ENCODE data around the gene PCMTD2. TPM values are rescaled to one million over a fixed set of nuclear protein-coding genes. Genes with fewer than 3 reads are reported as not detected.
"Not testable (repeated sequence)": the region's sequence is repeated elsewhere in the genome, so short reads cannot be mapped to it uniquely, and the experiment has no call there.

Gene PCMTD2
- total RNA-seq, 1 donor from 2014 or later = 46.9 TPM

- intact Hi-C loops (cut with DNase I) = no loop called here
- no peak for DNase-seq (ENCODE audit: low spot score)
Observed at GRCh38 chr20:64222851-64223525, 32.6 kb upstream of the PCMTD2 start.

- intact Hi-C loops (cut with DNase I) = no loop called here
Observed at GRCh38 chr20:64223526-64224067, 32.0 kb upstream of the PCMTD2 start.

DNA sequence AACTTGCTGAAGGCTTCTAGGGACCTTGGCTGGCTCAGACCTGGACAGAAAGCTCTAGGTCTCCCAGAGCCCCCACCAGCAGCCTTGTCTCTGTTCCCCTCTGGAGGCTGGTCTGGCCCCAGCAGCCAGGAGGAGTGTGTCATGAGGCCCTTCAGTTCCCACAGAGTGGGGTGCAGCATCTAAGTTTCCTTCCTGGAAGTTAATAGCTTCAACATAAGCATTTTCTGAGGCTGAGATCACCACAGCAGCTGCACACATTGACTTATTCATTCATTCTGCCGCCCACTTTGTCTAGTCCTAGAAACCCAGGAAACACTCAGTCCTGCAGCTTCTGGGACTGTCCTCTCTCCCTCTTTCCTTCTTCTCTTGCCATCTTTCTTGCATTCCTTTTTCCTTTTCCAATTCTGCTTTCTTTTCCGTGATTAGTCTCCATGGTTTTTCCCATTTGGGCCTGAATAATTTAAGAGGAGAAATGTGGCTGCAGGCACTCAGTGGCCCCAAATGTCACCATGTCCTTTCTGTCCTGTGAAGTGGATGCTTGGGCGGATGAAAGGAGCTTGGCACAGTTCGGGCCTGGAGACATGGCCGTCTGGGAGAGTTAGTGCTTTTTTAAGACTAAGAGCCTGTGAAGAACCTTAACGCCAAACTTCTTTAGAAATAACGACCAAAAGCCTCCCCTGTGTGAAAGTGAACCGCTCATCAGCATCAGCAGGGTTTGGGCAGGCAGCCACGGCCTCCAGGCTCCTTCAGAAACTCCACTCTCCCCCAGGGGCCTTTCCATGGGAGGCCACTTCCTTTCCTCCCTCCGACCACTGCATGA, 31.0 kb upstream of the PCMTD2 start:
- intact Hi-C loops (cut with DNase I) = no loop called here
- DNase-seq (ENCODE audit: low spot score) = no peak

More at GRCh38 chr20:64223526-64224067, 32.0 kb upstream of the PCMTD2 start:
- DNase-seq (ENCODE audit: low spot score) = no peak

DNA sequence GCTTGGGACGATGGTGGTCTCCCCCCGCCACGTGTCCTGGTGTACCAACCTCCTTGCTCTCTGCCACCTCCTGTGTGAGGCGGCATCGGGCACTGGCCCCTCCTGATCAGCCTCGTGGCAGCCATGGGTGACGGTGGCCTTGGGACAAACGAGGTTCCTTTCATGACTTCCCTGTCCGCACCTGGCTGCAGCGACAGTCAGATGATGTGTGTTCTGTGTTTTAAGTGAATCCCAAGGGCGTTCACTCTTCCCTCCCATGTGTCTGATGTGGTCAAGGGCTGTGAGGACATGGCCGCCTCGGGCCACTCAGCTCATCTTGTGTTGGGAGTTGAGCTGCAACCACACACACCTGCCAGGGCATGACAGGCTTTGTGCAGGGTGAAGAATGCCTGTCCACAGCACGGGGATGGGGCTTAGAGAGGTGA, 30.4 kb upstream of the PCMTD2 start:
- no peak for DNase-seq (ENCODE audit: low spot score)
- intact Hi-C loops (cut with DNase I) = no loop called here

DNA sequence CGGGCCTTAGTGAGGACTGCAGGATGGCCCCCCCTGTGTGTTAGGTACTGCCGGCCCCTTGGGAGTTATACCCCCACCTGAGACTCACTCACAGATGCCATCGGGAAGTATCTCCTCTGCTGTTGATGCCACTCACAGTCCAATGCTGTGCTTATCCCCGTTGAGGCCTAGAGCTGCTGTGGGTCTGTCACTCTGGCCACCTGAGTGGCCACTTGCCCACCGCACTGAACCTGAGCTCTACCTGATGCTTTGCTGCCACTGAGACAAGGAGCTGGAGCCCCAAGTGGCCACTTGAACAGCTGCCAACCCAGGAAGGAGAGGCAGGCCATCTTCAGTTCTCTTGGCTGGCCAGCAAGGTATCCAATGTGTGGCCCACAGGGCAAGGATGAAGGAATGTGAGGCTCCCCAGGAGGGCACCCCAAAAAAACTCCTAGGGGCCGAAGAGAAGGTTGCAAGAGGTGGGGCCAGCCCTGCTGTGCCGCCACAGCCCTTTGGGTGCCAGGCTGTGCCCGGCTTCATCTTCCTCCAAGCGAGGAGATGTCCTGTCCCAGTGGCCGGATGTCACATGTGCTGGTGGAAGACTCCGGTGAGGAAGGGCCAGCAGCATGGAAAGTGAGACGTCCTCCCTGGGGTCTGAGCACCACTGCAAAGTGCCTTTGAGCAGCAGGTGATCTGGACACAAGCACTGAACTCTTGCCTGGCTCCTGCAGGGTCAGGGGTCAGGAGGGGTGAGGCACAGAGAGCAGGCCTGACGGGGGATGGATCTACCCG, 29.5 kb upstream of the PCMTD2 start:
- intact Hi-C loops (cut with DNase I) = no loop called here
- no peak for DNase-seq (ENCODE audit: low spot score)

DNA sequence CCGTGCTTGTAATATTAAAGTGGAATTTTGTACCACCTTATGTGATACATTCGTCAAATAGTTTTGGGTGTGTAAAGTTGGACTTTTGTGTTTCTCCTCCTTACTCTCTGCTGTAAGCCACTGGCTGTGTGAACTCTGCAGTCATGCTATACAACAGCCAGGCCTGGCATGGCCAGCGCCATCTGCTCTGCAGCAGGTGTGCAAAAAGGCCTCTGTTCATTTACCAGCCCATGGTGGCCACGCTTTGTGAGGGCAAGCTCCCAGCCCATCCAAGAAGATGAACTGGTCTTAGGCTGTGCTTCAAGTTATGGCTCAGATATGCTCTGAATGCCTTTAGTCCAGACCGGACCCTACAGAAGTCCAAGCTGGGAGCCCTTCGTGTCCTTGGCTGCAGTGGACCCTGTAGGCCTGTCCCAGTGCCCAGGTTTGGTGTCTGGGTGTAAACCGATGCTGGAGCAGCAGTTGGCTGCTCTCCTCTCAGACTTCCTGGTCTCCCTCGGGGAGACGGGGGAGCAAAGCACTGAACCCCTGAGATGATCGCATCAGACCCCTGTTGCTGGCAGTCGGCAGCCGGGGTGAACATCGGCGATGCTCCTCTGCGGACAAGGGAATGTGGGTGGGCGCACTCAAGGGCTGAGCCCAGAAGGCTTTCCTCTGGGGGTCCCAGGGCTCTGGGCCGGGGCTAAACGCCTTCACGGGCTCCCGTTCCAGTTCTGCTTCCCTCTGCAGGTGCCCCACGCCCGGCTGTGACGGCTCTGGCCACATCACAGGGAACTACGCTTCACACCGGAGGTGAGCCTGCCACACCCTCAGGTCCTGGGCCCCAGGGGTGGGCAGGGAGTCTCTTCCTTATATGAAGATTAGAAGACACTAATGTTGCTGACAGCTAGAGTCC, 28.6 kb upstream of the PCMTD2 start:
- DNase-seq (ENCODE audit: low spot score) = no peak
- intact Hi-C loops (cut with DNase I) = no loop called here

- DNase-seq (ENCODE audit: low spot score) = no peak
- intact Hi-C loops (cut with DNase I) = no loop called here
Observed at GRCh38 chr20:64228086-64228653, 27.4 kb upstream of the PCMTD2 start.

DNA sequence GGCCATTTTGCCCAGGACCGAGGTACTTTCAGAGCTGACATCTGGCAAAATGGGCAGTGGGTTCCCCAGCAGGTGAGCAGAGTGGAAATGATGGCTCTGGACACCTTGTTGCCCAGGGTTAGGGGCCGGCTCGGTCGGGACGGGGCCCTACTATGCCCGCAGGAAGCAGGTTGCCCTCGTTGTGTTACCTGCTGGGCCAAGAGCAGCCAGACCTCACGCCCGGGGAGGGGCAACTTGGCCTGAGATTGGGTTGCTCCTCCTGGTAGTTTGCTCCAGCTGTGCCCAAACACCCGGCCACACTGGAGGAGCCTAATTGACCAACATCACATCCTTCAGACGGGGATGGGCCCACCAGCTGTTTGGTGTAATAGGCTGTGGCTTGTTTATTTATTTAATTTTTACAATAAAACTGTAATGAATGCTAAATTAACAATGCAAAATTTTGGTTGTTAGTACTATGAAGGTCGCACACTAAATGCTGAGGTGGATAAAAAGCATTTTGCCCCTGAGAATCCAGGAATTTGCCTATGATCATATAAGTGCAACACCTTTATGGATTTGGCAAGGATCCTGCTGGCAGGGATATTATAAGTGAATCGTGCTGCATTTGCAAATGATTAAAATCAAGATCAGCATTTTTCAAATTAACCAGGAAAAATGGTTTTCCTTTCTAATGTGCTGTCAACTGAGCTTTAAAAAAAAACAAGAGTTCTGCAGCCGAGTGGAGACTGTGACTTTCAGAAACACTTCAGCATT, 26.6 kb upstream of the PCMTD2 start:
- no peak for DNase-seq (ENCODE audit: low spot score)
- intact Hi-C loops (cut with DNase I) = no loop called here

DNA sequence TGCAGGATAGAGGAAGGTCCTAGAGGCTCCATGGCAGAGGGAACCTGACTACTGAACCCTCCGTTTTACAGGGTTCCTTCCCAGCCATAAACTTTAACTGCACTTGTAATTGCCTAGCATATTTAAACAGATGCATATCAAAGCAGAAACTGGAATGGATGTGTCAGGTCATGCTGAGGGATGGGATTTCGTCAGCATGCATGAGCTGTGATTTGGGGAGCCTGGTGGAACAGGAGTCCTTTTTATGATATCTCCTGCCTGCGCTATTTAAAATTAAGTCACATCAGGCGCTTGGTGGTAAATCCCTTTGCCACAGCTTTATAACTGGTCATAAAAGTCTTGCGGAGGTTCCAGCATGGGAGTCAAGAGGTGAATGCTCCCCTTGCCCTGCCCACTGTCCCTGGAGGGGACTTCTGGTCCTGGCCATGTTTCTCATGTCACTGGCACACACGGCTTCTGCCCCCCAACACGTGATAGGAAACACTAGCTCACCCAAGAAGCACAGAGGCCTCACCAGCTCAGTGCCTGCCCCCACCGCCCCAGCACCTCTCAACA, 26.0 kb upstream of the PCMTD2 start:
- DNase-seq (ENCODE audit: low spot score) = no peak
- intact Hi-C loops (cut with DNase I) = no loop called here

GRCh38 chr20:64230461-64231145, 24.9 kb upstream of the PCMTD2 start:
- DNase-seq (ENCODE audit: low spot score) = no peak
- intact Hi-C loops (cut with DNase I) = no loop called here

- no peak for DNase-seq (ENCODE audit: low spot score)
- intact Hi-C loops (cut with DNase I) = no loop called here
Observed at GRCh38 chr20:64231621-64232550, 23.7 kb upstream of the PCMTD2 start.

- DNase-seq (ENCODE audit: low spot score) = no peak
- intact Hi-C loops (cut with DNase I) = no loop called here
Observed at GRCh38 chr20:64232794-64233193, 22.8 kb upstream of the PCMTD2 start.

DNA sequence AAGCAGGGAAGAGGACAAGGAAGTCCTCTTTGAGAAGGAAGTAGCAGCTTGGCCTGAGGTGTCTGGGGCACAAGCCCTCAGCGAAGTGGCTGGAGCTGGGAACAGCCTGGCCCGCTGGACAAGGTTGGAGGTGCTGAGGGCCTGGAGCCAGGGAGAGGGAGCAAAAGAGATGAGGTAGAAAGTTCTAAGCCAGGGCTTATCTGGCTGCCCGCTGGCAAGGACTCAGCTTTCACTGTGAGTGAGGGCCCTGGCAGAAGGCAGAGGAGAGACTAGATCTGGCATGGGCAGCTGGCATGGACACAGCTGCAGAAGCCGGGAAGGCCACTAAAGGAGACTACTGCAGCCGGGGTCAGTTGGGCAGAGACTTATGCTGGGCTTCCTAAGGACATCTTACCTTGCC, 21.8 kb upstream of the PCMTD2 start:
- intact Hi-C loops (cut with DNase I) = no loop called here
- DNase-seq (ENCODE audit: low spot score) = peak; percentile 87

DNA sequence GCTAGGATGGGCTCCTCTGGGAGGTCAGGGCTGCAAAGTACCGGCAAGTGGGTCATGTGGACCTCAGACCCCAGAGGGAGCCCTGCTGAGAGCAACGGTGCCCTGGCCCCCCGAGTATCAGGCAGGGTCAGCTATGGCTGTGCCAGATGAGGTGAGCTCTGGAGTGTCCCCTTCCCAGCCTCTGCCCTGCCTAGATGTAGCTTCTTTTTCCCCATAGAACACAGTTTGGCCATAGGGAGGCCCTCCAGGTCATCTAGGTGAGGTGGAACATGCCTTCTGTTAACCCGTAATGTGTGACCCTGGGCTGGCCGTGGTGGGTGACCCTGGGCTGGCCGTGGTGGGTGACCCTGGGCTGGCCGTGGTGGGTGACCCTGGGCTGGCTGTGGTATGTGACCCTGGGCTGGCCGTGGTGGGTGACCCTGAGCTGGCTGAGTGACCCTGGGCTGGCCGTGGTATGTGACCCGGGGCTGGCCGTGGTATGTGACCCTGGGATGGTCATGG, 21.2 kb upstream of the PCMTD2 start:
- intact Hi-C loops (cut with DNase I) = no loop called here
- no peak for DNase-seq (ENCODE audit: low spot score)

DNA sequence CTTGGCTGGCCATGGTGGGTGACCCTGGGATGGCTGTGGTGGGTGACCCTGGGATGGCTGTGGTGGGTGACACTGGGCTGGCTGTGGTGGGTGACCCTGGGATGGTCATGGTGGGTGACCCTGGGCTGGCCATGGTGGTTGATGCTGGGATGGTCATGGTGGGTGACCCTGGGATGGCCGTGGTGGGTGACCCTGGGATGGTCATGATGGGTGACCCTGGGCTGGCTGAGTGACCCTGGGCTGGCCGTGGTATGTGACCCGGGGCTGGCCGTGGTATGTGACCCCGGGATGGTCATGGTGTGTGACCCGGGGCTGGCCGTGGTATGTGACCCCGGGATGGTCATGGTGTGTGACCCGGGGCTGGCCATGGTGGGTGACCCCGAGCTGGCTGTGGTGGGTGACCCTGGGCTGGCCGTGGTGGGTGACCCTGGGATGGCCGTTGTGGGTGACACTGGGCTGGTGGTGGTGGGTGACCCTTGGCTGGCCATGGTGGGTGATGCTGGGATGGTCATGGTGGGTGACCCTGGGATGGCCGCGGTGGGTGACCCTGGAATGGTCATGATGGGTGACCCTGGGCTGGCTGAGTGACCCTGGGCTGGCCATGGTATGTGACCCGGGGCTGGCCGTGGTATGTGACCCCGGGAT, 20.5 kb upstream of the PCMTD2 start:
- intact Hi-C loops (cut with DNase I); DNase-seq (ENCODE audit: low spot score): not testable (repeated sequence)
